NCI-H1092 (cell line): Measurements from ENCODE around the gene SHC1.

Experiments
- DNase-seq: peaks from one replicate; lab custom pipeline; 2025; lab: John Stamatoyannopoulos, UW

The SHC1 gene

DNA sequence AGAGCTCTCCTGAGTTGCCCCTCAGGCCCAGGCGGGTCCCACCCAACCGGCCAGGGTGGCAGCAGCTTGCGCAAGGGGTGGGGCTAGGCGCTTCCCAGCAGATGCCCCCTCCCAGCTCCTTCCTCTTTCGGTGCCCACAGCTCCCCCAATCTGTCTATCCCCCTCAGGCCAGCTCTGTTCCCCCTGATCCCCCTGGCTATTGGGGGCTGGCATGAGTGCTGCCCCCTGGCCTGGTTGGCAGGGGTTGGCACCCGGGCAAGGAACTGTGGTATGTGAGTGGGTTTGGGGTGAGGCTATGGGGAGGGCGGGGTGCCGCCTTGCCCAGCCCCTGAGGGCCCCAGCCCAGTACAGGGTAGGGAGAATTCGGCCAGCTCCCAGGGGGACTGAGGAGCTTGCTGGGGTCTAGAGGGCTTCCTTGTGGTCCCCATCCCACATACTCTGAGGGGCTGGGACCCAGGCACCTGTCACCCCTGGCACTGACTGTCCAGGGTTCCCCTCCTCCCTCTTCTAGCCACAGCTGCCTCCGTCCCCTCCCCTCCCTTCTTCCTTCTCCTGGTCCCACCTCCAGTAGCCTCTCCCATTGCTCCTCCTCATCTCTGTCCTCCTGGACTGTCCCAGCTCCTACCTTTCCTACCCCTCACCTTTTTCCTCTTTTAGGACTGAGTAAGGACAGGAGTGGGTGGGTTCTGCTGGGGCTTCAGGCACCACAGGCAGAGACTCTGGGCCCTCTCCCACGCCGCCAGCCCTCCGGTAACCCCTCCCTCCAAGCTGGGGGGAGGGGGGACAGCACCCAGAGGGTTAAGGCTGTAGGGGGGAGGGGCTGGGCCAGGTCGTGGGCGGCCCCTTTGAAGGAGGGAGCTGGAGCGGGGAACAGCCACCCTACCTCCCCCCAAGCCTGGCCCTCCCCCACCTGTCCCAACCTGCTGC, 37.7 kb upstream of the SHC1 start:
- no peak for DNase-seq

DNA sequence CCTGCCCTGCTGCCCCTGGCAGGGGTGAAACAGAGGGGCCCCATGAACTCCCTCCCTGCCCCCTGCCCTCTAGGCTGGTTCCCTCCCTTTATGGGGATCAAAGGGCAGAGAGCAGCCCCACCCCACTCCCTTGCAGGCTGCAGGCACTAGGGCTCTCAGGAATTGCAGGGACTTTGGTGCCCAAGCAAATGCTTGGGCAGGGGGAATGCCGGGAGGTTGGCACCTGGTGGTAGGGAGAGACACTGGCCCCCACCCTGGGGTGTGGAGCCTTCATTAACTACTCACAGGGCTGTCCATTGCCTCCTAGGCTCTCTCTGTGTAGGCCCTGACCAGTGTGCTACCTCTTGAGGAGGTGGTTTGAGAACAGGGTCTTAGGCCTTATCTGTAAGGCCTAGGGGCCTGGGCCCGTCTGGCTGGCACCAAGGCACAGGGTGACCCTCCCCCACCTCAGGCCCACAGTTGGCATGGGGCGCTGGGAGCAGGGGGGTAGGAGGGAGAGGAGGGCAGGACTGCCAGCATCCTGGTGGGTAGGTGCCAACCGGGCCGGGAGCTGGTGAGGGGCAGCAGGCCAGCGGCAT, 36.8 kb upstream of the SHC1 start:
- DNase-seq, result no peak

DNA sequence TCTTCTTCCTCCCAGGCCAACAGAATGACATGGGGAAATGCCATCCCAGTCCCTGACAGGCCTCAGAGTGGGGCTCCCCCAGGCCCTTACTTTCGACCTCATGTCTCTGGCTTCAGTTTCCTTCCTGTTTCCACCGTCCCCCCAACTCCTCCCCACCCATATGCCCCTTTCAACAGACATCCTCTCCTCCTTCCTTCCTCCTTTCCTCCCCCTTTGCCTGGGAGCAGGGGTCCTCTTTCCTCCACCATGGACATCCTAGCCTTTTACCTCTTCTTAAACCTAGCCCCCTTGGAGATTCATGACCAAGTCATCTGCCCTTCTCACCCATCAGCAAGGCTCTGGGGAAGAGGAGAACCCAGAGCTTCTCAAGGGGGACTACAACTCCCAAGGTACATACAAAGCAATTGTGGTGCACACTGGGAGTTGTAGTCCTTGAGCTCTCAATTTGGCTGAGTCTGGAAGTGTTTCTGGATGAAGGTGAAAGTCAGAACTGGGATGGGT, 36.1 kb upstream of the SHC1 start:
- peak; percentile 13 for DNase-seq

DNA sequence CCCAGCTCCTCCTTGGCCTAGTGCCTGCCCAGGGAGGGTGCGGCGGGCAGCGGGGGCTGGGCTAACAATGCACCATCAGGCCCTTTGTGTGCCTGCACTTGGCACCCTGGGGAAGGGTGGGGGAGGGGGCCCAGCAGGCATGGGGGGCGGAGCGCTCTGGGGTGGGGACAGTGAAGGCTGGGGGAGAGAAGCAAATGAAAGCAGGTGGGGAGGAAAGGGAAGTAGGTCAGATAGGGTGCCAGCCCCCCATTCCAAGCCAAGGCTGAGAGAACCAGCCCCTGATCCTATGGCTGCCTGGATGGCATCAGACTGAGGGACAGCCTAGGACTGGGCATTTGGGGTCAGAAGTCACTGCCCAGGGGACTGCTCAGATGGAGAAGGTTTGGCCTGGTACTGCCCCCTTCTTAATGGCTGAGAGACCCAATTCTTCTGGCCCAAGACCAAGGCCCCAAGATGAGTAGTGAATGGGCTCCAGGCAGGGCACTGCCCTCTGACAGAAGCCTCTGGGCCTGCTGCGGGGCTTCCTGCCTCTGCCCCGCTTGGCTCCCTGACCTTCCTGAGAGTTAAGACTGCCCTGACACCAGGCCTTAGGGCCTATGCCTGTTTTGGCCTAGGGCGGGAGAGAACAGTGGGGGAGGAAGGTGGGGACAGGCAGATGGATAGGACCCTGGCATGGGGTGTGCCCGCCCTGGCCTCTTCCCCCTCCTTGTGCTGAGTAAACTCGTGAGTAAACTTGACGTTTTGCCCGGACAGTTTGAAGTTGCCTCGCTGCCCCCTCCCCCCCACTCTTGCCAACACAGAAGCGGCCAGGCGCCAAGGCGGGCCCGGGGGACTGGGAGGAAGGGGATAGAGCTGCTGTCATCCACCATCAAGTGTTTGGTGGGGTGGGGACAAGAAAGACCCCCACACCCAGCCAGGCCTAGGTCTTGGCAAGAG, 34.8 kb upstream of the SHC1 start:
- DNase-seq, result no peak

DNA sequence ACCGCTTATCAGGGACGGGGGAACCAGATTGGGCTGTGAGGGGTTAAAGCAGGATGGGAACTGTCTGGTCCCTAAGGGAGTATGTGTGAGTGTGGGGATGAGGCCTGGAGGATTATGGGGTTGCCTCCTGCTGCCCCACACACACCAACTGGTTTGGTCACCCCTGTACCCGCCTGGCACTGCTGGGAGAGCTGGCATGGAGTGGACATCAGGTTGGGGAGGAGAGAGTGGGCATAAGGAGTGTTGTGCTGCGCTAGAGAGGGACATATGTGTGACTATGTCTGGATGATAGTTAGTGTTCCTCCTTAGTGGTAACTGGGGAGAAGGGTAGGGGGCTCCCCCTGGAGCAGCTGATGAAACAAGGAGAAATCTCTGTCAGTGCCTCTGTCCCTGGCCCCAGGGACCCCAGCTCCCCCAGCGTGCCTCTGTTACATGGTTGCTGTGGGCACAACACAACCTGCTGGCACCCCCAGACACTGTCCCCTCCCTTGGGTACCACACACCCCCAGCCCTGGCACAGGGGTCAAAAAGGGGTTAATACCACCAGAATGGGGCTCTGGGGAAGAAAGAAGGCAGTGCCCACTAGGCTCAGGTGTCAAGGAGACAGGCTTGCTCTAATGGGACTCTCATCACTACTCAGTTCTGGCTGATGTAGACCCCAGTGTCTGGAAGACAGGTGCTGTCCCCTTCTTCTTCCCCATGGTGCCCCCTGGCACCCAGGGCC, 34.0 kb upstream of the SHC1 start:
- DNase-seq, result no peak

DNA sequence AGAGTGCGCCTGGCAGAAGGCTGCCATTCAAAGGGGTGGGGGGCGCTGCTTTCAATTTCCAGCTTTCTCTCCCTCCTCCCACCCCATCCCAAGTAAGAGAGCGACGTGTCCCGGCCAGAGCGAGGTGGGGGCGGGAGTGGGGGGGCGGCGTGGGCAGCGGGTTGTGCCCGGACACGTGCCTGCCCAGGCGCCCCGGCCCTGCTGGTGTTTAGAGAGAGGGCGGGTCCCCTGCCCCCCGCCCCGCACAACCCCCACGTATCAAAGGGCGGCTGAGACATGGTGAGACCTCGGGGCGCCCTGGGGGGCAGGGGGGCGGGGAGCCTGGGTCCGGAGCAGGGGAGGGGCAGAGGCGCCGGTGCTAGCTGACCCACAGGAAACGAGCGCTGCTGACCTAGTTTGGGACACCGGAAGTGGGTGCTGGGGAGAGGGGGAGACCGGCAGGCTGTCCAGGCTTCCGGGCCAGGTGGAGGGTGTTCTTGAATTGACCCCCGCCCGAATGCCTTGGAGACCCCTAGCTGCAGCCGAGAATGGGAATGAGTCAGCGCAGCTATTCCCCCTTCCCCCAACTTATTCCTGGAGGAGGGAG, 33.3 kb upstream of the SHC1 start:
- no peak for DNase-seq

DNA sequence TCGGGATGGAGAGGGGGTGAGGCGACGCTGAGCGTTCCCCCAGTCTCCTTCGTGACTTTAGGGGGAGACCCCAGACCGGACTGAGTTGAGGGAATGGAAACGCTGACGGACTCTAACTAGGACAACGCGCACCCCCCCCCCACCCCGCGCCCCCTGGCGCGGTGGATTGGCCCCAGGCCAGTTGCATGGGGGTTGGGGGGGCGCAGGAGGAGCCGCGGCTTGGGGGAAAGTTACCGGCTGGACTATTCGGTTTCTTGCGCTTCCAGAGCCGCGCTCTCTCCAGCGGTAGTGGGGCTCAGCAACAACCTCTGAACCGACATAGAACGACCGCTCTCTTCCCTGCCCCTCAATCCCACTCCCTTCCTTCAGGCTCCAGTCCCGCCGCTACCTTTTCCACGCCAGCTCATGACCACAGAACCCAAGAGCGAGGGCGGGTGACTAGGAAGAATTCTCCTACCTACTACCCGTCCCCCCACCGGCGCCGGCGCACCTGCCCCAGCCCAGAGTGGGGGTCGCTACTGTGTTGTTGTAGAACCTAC, 32.7 kb upstream of the SHC1 start:
- peak; percentile 25 for DNase-seq

DNA sequence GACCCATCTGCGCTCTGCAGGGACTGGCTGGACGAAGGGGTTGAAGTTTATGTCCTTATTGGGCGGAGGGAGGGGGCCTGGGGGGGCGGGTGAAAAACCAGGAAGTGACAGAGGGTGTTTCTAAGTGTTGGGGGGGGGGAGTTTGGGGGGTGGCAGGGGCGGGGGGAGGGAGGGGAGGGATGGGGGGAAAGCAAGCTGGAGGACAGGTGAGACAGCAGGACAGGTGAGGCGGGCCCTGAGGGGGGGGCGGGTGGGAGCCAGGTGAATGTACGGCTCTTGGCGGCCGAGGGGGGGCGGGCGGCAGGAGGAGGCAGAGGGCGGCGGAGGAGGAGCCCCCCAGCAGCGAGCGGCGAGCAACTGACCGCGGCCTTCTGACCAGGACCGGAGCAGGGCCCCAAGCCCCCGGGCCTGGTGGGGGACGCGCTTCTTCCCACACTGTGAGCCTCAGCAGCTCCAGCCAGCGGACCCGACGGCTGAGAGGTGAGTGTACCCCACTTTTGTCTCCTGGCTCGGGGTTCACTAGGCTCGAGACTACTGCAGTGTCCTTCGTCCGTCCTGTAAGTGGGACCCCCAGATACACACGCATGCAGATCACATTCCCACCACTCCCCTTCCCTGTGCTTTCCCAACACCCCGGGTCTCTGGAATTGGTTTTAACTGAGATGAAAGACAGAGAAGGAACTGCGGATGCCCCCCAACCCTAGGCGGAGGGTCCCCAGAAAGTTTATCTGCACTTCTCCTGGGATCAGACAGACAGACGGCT, 32.1 kb upstream of the SHC1 start, which contains the start of gene ZBTB7B:
ZBTB7B (plus strand) TSS at position 339 of the 763 bp plus-strand sequence. CDS start 11,859 bp downstream, outside the sequence.
- no peak for DNase-seq

DNA sequence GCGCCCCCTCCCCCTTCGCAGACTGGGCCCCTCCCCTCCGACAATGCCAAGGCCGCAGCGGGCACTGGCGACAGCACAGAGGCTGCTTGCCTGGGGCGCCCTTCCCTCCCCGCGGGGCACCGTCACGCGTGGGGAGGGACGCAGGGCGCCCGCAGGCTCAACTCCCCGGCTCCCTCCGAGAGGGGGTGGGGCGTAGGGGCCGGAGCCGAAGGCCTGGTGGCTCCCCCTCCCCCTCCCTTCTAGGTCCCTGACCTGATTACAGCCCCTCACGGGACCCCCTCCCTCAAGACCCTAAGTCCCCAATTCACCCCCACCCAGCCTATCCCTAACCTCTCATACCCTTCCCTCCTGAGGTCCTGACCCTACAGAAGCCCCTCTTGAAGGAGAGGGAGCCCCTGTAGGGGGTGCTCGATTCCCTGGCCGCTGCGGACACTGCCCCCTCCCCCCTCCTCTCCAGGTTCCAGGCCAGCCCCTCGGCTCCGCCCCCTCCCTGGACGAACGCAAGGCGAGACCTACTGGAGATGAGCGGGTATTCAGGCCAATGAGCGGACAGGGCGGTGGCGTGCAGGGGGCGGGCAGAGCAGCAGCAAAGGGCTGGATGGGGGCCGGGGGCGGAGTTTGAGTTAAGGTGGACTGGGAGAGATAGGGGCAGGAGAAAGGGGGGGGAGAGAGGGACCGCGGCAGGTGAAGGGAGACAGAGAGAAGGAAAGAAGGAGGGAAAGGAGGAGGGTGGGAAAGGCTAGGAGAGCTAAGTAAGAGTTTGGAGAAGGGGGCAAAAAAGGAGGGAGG, 31.3 kb upstream of the SHC1 start:
- peak; percentile 99 for DNase-seq

DNA sequence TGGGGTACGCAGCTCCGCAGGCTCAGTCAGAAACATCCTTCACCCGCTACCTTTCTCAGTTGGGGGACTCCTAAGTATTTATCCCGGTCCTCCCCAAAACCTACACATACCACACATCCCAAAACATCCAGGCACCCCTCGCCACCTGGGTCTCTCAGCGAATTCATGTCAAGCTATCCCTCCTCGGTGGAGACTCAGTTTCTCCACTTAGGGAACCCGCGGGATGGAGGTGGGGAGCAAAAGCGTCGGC, 30.8 kb upstream of the SHC1 start:
- no peak for DNase-seq

DNA sequence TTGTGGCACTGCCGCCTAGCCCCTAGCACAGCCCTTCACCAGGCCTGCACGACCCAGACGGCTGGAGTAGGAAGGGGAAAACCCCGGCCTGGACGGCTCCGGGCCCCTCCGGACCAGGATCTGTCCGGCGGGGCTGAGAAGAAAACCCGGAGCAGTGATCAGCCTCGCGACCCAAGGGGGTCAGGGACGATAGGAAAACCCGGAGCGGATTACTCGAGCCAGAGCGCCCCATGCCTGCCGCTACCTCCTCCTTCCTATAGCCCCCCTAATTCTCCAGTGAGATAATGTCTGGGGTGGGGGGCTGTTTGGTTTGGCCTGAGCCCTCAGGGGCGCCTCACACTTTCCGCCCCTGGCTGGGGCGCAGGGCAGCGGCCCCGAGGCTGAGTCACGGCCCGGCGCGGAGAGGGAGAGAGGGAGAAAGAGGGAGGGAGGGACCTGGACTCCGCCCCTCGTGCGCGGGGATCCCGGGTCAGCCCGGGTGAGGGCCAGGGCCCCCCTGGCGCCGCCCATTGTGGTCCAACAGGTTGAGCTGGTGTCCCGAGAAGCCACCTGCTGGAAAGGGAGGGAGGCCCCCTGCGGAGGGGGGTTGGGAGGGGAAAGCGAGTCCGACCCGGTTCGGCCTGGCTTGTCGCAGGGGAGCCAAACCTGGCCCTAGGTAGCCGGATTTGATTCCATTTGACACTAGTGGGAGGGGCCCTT, 30.3 kb upstream of the SHC1 start:
- peak; percentile 86 for DNase-seq

DNA sequence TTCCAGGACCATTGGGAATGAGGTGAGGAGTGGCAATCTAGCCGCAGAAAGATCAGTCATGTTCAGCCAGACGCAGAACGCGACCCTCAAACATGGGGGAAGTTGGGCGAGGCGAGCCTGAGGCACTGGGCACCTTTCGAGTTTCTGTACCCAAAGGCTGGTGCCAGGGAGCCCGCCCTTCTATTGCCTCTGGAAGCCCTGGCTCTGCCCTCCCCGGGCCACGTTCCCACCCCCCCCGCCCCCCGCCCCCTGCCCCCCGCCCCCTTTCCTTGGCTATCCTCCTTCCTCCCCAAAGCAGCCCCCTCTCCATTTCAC, 29.8 kb upstream of the SHC1 start:
- no peak for DNase-seq

DNA sequence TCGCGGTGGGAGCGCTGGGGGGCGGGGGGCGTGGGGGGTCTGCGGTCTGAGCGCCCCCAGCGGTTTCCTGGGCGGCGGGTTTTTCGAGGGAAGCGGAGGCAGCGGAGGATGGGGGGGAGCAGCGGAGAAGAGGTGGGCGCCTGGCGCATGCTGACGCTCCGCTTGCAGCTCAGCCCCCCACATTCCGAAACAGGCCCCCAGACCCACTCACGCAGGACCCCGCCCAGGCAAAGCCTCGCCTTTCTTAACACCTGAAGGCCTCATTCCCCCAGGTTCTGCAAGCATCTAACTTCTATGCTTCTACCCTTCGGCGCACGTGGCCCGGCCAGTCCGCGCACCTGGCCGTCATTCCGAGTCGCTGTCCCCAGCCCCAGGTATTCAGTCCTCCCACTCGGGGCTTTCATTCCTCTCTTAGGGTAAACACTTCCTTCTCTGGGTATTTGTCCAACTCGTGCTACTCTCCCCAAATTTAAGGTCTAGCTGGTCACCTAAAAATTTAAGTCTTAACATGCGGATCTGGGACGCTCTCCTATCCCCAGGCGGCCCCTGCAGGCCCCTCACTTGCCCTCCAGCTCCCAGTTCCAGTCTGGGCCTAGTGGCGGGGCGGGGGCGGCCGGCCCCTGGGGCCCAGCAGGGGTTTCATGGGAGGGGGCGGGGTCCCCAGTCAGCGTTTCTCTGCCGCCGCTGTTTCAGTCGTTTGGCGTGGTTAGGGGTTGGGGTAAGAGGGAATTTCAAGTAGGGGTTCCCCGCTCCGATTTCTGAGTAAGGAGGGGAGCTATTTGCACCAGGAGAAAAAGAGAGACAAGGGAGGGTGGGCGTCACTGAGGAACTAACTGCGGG, 29.2 kb upstream of the SHC1 start:
- DNase-seq, result no peak

DNA sequence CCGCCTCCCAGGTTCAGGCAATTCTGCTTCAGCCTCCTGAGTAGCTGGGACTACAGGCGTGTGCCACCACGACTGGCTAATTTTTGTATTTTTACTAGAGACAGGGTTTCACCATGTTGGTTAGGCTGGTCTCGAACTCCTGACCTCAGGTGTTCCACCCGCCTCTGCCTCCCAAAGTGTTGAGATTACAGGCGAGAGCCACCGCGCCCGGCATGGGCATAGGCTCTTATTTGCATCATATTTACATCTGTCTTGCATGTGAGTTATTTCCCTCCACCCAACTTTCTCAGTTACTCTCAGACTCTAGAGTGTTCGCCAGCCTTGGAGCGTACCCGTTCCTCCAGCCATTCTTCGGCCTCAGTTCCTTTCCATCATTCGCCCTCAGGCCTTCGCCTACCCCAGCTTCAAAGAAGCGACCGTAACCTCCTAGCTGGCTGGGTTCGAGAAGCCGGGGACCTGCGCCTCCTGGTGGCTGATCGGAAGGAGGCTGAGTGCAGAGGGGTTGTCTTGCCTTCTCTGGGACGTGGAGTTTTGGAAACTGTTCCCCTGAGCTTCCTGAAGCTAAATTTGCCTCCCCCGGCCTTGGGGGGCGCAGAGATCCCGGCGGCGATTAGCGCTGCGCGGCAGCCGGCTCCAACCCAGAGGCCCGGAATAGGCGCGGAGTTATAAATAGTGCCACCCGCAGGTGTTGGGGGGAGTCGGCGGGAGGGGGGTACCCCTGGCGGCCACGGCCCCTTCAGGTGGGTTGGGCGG, 28.4 kb upstream of the SHC1 start:
- DNase-seq, result no peak

DNA sequence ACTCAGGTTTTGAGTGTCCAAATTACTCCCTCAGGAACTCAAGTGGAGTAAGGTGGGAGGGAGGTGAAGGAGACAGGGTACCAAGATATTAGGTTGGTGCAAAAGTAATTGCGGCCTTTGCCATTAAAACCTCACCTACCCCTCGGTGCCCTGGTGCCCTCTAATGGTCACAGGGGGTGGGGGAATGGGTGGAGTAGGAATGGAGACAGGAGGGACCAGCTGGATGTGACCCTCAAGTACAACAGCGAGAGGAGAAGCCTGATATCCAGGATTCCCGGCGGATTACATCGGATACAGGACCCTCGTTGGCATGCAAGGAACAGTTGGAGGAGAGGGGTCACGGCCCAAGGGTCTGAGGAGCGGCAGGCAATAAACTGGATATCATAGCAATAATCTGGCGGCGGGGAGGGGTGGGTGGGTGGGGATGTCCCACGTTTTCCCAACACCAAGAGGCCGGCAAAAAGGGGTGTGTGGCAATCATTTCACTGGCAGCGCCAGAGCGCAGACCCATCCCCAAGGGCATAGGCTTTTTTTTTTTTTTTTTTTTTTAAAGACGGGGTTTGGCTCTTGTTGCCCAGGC, 27.7 kb upstream of the SHC1 start:
- no peak for DNase-seq

DNA sequence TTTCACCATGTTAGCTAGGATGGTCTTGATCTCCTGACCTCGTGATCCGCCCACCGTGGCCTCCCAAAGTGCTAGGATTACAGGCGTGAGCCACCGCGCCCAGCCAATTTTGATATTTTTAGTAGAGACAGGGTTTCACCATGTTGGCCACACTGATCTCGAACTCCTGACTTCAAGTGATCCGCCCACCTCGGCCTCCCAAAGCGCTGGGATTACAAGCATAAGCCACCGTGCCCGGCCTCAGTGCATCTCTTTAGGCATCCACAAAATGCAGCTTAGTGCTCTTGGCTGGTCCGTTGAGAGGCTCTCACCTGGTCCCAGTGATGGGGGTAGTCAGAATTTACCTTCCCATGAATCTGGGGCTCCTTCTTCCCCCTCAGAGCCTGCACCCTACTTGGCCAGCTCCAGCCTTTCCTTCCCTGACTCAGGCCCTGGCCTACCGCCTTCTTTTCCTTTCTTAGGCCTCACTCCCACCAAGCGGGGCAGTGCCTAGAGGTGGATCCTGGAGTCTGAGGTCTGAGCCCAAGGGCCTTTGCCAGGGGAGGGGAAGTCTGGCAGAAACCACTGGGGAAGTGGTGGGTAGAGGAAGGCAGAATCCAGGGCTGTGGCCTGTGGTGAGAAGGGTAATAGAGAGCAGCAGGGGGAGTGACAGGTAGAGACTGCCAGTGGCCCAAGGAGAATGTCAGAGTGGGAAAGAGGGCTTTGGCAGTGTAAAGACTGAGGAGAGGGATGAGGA, 26.6 kb upstream of the SHC1 start:
- DNase-seq, result no peak
